ENCODE results near the gene RAI2.
"Not testable (repeated sequence)": the region's sequence is repeated elsewhere in the genome, so short reads cannot be mapped to it uniquely, and the experiment has no call there.

Gene RAI2

GRCh38 chrX:17786554-17787347 is 74.3 kb downstream of the RAI2 start:
- not testable (repeated sequence) for DNase-seq (ENCODE audit: low read depth in 1 of 2, low spot score in 1 of 2)

DNA sequence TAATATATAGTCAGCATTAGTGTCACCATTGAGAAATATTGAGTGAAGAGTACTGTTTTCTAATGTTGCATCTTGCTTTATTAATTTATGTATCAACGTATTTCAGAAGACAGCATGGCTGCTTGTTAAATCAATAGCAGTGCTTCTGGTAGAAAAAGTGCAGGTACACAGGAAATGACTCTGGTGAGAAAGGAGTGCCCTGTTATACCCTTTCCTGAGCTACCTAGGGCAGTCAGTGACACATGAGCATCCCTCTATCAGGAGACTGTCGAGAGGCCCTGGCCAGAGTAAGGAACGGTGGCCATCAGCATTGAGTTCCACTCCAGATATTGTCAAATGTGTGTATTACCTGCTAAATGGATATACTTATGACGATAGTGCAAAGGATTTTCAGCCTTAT is 81.7 kb downstream of the RAI2 start:
- no peak for DNase-seq (ENCODE audit: low read depth in 1 of 2, low spot score in 1 of 2)

DNA sequence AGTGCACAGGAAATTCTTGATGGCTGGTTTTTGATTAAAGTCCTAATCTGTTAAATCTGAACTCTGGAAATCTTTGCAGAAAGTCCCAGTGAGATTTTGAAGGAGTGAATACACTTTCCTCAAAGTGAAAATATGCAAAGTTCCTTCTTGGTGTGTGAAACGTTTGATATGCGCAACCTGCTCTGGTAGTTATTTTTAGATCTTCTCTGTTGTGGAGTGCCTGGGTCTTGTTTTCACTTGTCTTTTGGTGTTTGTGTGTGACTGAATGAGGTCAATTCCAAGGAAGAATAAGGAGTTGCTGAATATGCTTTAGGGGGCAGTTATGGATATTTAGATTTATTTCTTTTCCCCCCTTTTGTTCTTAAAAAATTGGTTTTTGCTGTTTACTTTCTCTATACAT is 82.1 kb downstream of the RAI2 start:
- DNase-seq (ENCODE audit: low read depth in 1 of 2, low spot score in 1 of 2) = no peak

DNA sequence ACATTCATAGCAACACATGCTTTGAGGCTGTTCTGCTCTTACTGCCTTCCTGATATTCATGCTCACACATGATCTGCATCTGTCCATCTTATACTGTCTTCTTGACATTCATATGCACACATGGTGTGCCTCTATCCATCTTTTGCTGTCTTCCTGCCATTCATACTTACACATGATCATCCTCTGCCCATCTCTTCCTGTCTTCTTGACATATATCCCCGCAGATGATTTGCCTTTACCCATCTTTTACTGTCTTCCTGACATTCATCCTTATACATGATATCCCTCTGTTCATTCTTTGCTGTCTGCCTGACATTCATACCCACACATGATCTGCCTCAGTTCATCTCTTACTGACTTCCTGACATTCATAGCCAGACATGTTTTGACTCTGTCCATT is 87.0 kb downstream of the RAI2 start:
- no peak for DNase-seq (ENCODE audit: low read depth in 1 of 2, low spot score in 1 of 2)

- DNase-seq (ENCODE audit: low read depth in 1 of 2, low spot score in 1 of 2) = no peak
Measured at GRCh38 chrX:17773221-17773876, 87.7 kb downstream of the RAI2 start.

DNA sequence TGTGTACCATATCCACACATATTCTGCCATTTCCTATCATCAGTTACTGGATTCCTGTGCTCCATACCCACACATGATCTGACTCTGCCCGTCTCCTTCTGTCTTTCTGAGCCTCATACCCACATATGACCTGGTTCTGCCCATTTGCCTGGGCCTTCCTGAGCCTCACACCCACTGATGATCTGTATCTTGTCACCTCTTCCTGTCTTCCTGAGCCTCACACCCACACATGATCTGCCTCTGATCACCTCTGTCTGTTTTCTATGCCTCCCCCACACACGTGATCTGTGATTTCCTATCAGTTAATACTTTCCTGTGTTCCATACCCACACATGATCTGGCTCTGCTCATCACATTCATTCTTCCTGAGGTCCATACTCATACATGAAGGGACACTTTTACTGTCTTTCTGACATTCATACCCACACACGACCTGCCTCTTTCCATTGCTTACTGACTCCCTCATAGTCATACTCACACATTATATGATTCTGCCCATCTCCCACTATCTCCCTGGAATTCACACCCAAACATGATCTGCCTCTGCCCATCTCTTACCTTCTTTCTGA is 91.3 kb downstream of the RAI2 start:
- no peak for DNase-seq (ENCODE audit: low read depth in 1 of 2, low spot score in 1 of 2)

DNA sequence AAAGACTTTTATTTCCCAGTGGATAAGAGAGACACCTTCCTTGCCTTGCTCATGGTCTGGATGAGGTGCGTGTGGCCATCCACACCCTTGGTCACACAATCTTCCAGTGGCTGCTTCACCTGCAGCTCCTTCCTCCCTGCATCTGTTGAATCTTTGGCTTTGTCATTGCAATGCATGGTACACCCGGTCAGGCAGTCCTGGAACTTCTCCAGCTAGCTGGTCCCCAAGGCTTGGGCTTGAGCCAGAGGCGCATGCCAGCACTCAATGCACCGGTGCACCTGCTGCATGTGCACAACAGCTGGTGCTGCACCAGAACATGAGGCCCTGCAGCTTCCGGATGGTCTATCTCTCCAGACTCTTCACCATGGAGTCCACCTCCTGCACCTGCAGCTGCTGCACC is 92.1 kb downstream of the RAI2 start:
- DNase-seq (ENCODE audit: low read depth in 1 of 2, low spot score in 1 of 2) = no peak

GRCh38 chrX:17767734-17768133 is 93.4 kb downstream of the RAI2 start:
- no peak for DNase-seq (ENCODE audit: low read depth in 1 of 2, low spot score in 1 of 2)

GRCh38 chrX:17759990-17760389 is 101.1 kb downstream of the RAI2 start:
- DNase-seq (ENCODE audit: low read depth in 1 of 2, low spot score in 1 of 2) = no peak

GRCh38 chrX:17758382-17758781 is 102.7 kb downstream of the RAI2 start:
- DNase-seq (ENCODE audit: low read depth in 1 of 2, low spot score in 1 of 2) = no peak

GRCh38 chrX:17750436-17750835 is 110.7 kb downstream of the RAI2 start:
- DNase-seq (ENCODE audit: low read depth in 1 of 2, low spot score in 1 of 2) = no peak

Data from activated T-helper 1 cell treated with anti-CD3 and anti-CD28 coated beads, Interleukin-2, amount 50 U/mL, for 16 hours (primary cell).